GM19372 (cell line): ENCODE measurements around the gene MRPS33.
"Not testable (repeated sequence)": the region's sequence is repeated elsewhere in the genome, so short reads cannot be mapped to it uniquely, and the experiment has no call there.

ENCODE experiments used
- ATAC-seq: cut with Tn5 transposase; IDR thresholded peaks from one replicate; pipeline ENCODE4 v1.9.1; 2021; ENCODE audit warnings: mild to moderate bottlenecking, low read depth, moderate library complexity; ENCODE audit not compliant: unreplicated experiment

Gene MRPS33

DNA sequence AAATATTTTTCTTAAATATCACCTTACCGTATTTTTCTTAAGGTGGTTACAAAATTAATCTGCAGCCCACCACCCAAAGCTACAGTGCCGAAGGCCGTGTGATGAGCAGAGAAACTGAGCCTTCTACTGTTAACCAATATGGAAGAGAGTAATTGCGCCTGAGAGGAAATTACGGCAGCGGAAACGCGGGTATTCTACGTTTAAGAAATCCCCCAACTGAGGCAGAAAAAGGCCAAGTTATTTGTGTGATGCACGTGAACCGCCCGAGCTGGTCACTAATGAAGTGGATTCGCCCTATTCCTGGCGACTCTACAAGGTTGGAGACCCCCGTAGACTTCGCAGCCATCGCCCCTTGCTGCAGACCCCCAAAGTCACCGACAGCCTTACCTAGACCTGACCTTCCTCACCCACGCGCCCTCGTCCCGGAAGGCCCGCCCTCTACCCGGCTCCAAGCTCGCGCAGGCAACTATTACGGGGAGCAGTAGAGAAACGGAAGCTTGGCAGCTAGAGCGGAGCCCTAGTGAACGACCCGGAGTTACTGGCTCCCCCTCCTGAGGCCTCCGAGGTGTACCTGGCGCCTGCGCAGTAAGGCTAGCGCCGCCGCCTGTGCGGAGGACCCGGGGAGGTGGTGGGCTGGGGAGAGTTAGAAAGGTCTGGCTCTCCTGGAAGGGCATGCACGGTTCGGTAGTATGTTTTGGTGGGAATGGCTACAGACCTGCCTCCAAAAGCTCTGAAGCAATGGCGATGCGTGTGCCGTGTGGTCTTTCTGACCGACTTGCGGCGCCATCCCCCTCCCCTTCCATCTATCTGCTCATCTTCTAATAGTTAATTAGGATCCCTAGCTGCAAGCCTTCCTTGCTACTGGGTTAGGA is at the start of gene MRPS33:
MRPS33 (minus strand) TSS at position 429 of the 872 bp plus-strand sequence. CDS start 4,319 bp downstream, outside the sequence.
- peak; percentile 98 for ATAC-seq

DNA sequence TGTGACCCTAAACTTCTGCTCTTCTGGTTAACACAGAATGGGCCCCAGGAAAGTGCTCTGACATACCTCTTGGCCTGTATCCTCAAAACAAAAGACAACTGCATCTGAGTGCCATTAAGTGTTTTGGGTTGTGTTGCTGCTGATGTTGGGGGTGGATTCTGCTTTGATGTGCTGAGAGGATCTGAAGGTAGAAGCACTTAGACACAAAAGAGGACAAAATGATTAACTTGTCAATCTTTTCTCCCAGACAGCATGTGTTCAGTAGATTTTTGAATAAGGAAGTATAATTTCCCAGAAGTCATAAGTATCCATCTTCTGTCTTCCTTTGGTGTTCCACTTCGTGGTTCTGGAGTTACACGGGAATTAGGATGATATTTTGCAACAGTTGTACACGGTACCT is 43.0 kb upstream of the MRPS33 start:
- no peak for ATAC-seq

DNA sequence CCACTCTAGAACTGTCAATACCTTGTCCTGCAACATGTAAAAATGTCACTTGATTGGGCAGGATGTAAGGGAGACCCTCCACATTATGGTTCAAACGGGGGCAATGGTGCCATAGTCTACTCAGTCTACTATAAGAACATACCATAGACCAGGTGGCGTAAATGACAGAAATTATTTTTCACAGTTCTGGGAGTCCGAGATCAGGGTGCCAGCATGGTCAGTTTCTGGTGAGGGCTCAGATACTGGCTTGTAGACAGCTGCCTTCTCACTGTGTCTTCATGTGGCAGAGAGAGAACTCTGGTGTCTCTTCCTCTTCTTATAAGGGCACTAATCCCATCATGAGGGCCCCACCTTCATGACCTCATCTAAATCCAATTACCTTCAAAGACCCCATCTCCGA is 40.4 kb upstream of the MRPS33 start:
- ATAC-seq = no peak

DNA sequence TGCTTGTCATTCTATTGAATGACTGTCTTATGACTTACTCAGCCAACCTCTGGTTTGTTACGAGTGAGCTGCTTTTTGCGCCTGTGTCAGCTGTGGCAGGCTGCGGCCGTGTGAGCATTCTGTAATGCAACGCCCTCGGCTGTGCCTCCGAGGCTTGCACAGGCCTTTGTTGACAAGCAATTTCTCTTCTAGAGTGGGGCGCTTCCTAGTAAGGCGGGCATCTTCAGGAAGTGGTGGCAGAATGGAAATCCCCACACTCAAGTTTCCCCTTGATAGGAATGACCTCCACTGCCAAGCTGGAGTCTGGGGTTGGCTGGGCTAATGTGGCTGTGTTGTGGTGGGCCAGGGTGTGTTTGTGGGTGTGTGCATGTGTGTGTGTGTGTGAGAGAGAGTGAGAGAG is 38.9 kb upstream of the MRPS33 start:
- no peak for ATAC-seq

DNA sequence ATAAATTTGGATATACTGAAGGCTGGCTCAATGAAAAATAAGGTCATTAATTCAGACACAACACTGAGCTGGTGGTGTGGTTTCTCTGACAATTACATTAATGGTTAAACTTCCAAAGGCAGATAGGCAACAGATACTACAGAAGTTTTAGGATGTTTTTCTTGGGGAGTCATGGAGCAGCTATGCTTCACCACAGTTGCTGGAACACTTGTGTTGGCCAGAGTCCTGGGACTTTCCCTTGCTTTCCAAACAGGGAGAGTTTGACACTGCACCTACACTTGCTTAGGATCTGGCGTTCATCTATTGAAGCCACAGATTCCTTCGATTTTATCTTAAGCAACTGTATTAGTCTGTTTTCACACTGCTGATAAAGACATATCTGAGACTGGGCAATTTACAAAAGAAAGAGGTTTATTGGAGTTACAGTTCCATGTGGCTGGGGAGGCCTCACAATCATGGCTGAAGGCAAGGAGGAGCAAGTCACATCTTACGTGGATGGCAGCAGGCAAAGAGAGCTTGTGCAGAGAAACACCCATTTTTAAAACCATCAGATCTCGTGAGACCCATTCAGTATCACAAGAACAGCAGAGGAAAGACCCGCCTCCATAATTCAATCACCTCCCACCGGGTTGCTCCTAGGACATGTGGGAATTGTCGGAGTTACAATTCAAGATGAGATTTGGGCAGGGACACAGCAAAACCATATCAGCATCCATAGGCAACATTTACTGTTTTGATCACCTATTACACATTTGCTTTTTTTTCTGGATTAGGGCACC is 31.3 kb upstream of the MRPS33 start:
- ATAC-seq = no peak

DNA sequence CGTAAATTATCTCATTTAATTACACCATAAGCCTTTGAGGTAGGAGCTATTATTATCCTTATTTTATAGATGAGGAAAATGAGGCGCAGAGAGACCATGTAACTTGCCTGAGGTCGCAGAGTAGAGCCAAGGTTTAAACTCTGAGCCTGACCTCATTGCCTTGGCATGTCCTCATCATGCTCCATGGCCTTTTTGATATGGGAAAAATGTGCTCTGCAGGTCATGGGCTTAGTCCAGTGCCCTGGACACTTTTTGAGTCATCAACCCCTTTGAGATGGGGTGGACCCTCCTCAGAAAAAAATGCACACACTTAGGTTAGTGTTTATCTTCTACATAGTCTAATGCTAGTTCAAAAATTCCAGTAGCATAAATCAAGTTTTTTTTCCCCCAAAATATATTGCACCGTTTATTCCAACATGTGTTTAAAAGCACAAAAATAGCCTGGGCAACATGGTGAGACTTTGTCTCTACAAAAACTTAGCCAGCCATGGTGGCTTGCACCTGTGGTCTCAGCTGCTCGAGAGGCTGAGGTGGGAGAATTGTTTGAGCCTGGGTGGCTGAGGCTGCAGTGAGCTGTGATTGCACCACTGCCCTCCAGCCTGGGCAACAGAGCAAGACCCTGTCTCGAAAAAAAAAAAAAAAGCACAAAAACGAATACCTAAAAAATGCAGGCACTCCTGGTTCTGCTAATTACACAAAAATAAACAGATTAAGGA is 30.5 kb upstream of the MRPS33 start:
- no peak for ATAC-seq

DNA sequence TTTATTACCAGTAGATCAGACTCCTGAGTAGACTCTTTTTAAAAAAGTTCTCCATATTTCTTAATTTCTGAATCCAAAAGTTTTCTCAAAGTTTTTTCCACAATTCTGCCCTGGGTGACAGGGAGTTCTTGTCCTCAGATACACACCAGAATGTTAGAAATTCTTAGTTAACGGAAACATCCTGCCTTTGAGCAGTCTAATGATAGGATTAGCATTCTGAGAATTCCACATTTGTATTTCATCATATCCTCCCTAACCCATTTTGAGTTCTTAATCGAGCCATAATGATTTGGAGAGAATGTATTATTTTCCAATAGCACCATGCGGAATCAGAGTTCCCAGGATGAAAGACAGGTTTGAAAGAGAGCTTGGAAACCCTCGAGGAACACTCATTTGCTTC is 28.9 kb upstream of the MRPS33 start:
- ATAC-seq = no peak

DNA sequence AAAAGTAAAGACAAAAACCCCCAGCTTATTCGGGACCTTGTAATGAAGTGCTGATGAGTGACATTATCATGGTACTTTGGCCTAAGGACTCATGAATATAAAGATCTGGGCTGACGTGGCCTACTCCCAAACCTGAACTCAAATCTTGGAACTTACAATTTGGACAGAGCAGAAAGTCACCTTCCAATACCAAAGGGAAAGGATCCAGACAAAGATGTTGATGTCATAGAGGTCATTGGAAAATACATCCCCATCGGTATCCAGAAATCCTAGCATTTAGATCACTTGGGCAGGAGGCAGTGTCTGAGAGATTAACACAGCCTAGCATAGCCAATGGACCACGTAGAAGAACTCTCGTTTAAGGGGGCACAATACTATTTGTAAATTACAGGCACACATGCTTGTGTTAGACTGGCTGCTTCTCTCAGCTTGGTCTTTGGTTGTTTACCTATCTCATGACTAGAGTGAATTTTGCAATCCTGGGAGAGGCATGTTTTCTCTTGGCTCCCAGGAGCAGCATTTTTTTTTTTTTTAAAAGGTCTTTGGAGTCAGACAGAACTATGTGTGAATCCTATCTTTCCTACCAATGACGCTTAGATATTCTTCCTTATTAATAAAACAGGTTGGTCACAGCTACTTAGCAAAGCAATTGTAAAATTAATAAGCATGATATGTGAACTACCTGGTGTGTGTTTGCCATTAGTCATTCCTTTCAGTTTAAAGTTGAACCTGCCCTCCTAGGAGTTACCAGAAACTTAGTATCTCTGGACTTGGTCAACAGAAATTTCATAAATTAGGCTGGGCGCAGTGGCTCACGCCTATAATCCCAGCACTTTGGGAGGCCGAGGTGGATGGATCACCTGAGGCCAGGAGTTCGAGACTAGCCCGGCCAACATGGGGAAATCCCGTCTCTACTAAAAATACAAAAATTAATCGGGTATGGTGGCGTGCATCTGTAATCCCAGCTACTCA is 27.8 kb upstream of the MRPS33 start:
- no peak for ATAC-seq

DNA sequence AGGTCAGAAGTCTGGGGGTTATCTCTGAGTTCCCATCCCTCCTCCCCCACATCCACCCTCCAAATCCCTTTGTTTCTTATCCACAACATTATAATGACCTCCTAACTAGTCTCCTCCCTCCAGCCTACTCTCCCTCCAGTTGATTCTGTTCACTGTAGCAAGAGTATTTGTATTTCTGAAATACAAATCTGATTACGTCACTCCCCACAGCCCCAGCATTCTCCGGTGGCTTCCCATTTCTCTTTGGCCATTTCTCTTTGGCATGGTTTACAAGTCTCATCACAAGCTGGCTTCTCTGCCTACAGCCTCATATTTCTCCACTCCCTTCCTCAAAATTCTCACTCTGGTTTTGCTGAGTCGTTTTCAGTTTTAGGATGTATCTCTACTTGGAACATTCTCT is 24.6 kb upstream of the MRPS33 start:
- no peak for ATAC-seq

DNA sequence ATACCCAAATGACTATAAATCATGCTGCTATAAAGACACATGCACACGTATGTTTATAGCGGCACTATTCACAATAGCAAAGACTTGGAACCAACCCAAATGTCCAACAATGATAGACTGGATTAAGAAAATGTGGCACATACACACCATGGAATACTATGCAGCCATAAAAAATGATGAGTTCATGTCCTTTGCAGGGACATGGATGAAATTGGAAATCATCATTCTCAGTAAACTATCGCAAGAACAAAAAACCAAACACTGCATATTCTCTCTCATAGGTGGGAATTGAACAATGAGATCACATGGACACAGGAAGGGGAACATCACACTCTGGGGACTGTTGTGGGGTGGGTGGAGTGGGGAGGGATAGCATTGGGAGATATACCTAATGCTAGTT is 23.3 kb upstream of the MRPS33 start:
- not testable (repeated sequence) for ATAC-seq

DNA sequence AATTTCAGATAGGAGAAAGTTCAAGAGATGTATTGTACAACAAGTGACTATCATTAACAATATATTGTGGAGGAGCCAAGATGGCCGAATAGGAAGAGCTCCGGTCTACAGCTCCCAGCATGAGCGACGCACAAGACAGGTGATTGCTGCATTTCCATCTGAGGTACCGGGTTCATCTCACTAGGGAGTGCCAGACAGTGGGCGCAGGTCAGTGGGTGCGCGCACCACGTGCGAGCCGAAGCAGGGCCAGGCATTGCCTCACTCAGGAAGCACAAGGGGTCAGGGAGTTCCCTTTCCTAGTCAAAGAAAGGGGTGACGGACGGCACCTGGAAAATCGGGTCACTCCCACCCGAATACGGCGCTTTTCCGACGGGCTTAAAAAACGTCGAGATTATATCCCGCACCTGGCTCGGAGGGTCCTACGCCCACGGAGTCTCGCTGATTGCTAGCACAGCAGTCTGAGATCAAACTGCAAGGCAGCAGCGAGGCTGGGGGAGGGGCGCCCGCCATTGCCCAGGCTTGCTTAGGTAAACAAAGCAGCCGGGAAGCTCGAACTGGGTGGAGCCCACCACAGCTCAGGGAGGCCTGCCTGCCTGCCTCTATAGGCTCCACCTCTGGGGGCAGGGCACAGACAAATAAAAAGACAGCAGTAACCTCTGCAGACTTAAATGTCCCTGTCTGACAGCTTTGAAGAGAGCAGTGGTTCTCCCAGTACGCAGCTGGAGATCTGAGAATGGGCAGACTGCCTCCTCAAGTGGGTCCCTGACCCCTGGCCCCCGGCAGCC is 18.0 kb upstream of the MRPS33 start:
- ATAC-seq = not testable (repeated sequence)

DNA sequence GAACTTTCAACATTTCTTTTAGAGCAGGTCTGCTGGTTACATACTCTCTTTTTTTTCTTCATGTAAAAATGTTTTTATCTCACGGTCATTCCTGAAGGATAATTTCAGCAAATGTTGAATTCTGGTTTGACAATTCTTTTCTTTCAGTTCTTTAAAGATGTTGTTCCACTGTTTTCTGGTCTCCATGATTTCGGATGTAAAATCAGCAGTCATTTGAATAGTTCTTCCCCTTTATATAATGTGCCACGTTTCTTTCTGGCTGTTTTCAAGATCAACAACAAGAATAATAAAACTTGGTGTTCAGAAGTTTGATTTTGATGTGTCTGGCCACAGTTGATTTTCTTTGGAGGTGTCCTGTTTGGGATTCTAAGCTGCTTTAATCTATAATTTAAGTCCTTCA is 14.0 kb upstream of the MRPS33 start:
- ATAC-seq = no peak

DNA sequence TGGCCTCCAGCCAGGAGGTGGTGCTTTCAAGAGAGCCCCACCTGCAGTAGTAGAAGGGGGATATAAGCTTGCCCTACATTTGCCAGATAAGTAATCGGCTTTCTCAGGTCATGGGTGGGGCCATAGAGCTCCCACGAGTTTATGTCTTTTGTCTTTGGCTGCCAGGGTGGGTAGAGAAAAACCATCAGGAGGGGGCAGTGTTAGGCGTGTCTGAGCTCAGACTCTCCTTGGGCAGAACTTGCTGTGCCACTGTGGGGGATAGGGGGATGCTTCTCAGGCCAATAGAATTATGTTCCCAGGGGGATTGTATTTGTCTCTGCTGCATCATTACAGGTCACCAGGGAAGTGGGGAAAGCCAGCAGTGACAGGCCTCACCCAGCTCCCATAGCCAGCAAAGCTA is 12.3 kb upstream of the MRPS33 start:
- no peak for ATAC-seq

DNA sequence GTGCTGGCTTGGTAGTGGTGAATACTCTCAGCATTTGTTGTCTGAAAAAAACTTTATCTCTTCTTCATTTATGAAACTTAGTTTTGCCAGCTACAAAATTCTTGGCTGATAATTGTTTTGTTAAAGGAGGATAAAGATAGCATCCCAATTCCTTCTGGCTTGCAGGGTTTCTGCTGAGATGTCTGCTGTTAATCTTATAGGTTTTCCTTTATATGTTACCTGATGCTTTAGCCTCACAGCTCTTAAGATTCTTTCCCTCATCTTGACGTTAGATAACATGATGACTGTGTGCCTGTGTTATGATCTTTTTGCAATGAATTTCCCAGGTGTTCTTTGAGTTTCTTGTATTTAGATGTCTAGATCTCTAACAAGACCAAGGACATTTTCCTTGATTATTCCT is 9.9 kb upstream of the MRPS33 start:
- ATAC-seq = no peak

DNA sequence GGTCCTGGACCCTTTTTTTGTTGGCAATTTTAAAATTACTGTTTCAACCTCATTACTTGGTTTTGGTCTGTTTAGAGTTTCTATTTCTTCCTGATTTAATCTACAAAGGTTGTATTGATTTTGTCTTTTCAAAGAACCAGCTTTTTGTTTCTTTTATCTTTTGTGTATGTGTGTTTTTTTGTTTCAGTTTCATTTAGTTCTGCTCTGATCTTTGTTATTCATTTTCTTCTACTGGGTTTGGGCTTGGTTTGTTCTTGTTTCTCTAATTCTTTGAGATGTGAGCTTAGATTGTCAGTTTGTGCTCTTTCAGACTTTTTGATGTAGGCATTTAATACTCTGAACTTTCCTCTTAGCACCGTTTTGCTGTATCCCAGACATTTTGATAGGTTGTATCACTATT is 8.5 kb upstream of the MRPS33 start:
- no peak for ATAC-seq

DNA sequence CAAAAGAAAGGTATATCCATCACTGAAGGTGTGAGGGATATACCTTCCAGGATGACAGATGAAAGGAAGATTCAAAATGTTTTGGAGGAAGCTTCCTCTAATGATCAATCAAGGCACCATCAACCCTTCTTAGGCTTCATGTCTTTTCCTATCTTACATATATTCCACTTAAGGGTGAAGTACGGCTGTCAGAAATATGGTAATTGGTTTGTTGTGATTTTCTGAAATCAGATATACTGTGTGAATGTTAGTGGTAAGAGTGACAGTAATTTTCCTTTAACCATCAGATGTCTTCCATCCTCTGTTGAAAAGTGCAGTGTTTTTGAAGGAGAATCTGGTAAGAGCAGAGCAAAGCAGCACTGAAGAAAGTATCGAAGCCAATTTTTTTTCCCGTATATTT is 2.8 kb upstream of the MRPS33 start:
- no peak for ATAC-seq

DNA sequence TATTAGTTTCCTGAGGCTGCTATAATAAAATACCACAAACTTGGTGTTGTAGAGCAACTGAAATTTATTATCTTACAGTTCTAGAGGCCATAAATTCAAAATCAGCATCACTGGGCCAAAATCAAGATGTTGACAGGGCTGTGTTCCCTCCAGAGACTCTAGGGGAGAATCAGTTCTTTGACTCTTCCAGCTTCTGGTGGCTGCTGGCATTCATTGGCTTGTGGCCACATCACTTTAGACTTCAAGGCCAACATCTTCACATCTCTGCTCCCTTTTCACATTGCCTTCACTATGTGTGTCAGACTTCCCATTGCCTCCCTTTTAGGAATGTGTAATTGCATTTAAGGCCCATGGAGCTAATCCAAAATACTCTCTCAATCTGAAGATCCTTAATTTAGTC is 1.6 kb upstream of the MRPS33 start:
- no peak for ATAC-seq

DNA sequence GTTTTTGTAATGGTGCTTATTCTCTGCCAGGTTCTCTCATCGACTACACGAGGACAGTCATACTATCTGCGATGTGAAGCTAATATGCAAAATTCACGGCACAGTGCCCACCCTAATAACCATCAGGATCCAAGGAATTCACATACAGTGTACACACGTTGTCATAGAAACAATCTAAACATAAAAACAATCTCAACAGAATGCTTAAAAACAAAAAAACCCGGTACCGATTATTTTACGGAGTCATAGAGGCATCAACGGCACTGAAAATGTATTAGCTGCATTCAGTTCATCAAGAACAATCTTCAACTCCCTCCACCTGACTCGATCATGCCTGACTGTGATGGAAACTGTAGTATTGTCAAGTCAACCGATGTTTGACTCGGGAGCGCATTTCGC is 628 bp downstream of the MRPS33 start:
- no peak for ATAC-seq

DNA sequence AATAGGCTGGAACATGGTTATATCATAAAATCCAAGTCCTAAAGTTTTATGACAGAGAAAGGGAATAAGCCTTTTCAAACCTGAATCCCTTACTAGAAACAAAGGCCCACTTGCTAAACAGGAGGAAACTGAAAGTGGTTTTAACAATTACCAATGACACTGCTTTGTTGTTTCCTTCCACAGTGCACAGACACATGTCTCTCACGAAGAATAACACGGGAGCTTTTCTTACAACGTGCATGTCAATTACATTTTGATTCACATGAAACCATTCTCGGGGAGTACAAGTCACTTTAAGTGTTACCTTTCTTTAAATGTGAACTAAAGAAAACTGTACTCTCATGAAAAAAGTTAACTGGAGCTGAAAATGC is 1.4 kb downstream of the MRPS33 start:
- ATAC-seq = no peak
